GM04504 (cell line): ENCODE results near the gene PIAS1.
"Not testable (repeated sequence)": the region's sequence is repeated elsewhere in the genome, so short reads cannot be mapped to it uniquely, and the experiment has no call there.

Experiments used
- DNase-seq: peaks from one replicate; pipeline ENCODE4 v3.0.0-alpha.2; 2012; ENCODE audit warnings: low read depth

The PIAS1 gene

GRCh38 chr15:68184616-68185480, 130.7 kb downstream of the PIAS1 start:
- no peak for DNase-seq

GRCh38 chr15:68186671-68187397, 132.7 kb downstream of the PIAS1 start:
- no peak for DNase-seq

GRCh38 chr15:68187559-68187958, 133.4 kb downstream of the PIAS1 start:
- DNase-seq: peak; percentile 46

- no peak for DNase-seq
Observed at GRCh38 chr15:68188647-68189046, 134.5 kb downstream of the PIAS1 start.

- DNase-seq: no peak
Observed at GRCh38 chr15:68190048-68190447, 135.9 kb downstream of the PIAS1 start.

- DNase-seq: no peak
Observed at GRCh38 chr15:68191555-68191954, 137.4 kb downstream of the PIAS1 start.

- no peak for DNase-seq
Observed at GRCh38 chr15:68192117-68192516, 138.0 kb downstream of the PIAS1 start.

- DNase-seq: no peak
Observed at GRCh38 chr15:68192804-68193486, 138.8 kb downstream of the PIAS1 start.

GRCh38 chr15:68195336-68196112, 141.4 kb downstream of the PIAS1 start:
- no peak for DNase-seq

- no peak for DNase-seq
Observed at GRCh38 chr15:68196445-68197169, 142.5 kb downstream of the PIAS1 start.

- no peak for DNase-seq
Observed at GRCh38 chr15:68197170-68197492, 143.0 kb downstream of the PIAS1 start.

GRCh38 chr15:68197661-68198437, 143.7 kb downstream of the PIAS1 start:
- no peak for DNase-seq

GRCh38 chr15:68199340-68199739, 145.2 kb downstream of the PIAS1 start:
- DNase-seq: no peak

- no peak for DNase-seq
Observed at GRCh38 chr15:68200016-68200861, 146.1 kb downstream of the PIAS1 start.

- no peak for DNase-seq
Observed at GRCh38 chr15:68201153-68201878, 147.2 kb downstream of the PIAS1 start.

GRCh38 chr15:68201879-68202261, 147.8 kb downstream of the PIAS1 start:
- DNase-seq: no peak

GRCh38 chr15:68202994-68203393, 148.9 kb downstream of the PIAS1 start:
- not testable (repeated sequence) for DNase-seq

- DNase-seq: no peak
Observed at GRCh38 chr15:68203486-68203885, 149.4 kb downstream of the PIAS1 start.

GRCh38 chr15:68203956-68204355, 149.8 kb downstream of the PIAS1 start:
- DNase-seq: no peak
